GM18502 (cell line): Measurements from ENCODE around the gene YPEL4.

Source experiments
- ATAC-seq: cut with Tn5 transposase; IDR thresholded peaks from one replicate; pipeline ENCODE4 v1.9.1; 2021; ENCODE audit warnings: mild to moderate bottlenecking; ENCODE audit not compliant: unreplicated experiment, poor library complexity

The YPEL4 gene

GRCh38 chr11:57597461-57597915 lies 52.2 kb downstream of the YPEL4 start, which contains the start of gene SERPING1:
TSS of gene SERPING1 (plus strand) at chr11:57597685. CDS start at chr11:57598271, 586 bp downstream.
- ATAC-seq, result no peak

- ATAC-seq, result no peak
Observed at GRCh38 chr11:57596266-57596885, 53.3 kb downstream of the YPEL4 start.
